GM21447 (cell line): Measurements from ENCODE around the gene HSPH1.

Experiments used
- ATAC-seq: cut with Tn5 transposase; IDR thresholded peaks from one replicate; pipeline ENCODE4 v1.9.1; 2021; ENCODE audit not compliant: unreplicated experiment

HSPH1 gene

GRCh38 chr13:31161557-31162150, at the start of gene HSPH1:
Gene HSPH1 (minus strand): TSS chr13:31161904. CDS start chr13:31161582, 322 bp downstream.
- peak; percentile 76 for ATAC-seq

GRCh38 chr13:31209841-31210210, 48.1 kb upstream of the HSPH1 start:
- no peak for ATAC-seq

- ATAC-seq: no peak
Measured at GRCh38 chr13:31209172-31209840, 47.6 kb upstream of the HSPH1 start.

- ATAC-seq: no peak
Measured at GRCh38 chr13:31208559-31209122, 46.9 kb upstream of the HSPH1 start.

GRCh38 chr13:31207661-31208552, 46.2 kb upstream of the HSPH1 start:
- ATAC-seq: no peak

GRCh38 chr13:31204592-31204991, 42.9 kb upstream of the HSPH1 start:
- no peak for ATAC-seq

- no peak for ATAC-seq
Measured at GRCh38 chr13:31201341-31202031, 39.8 kb upstream of the HSPH1 start.

GRCh38 chr13:31200637-31200971, 38.9 kb upstream of the HSPH1 start:
- ATAC-seq: peak; percentile 30

GRCh38 chr13:31199849-31200636, 38.3 kb upstream of the HSPH1 start, which contains the start of gene B3GLCT:
Gene B3GLCT (plus strand): TSS chr13:31199975. CDS start chr13:31200085, 110 bp downstream.
- peak; percentile 80 for ATAC-seq

- no peak for ATAC-seq
Measured at GRCh38 chr13:31199527-31199848, 37.8 kb upstream of the HSPH1 start.

- no peak for ATAC-seq
Measured at GRCh38 chr13:31198519-31198918, 36.8 kb upstream of the HSPH1 start.

- no peak for ATAC-seq
Measured at GRCh38 chr13:31196992-31197391, 35.3 kb upstream of the HSPH1 start.

GRCh38 chr13:31195616-31196015, 33.9 kb upstream of the HSPH1 start:
- ATAC-seq: no peak

GRCh38 chr13:31192306-31192705, 30.6 kb upstream of the HSPH1 start:
- ATAC-seq: no peak

- ATAC-seq: no peak
Measured at GRCh38 chr13:31191748-31192147, 30.0 kb upstream of the HSPH1 start.

- no peak for ATAC-seq
Measured at GRCh38 chr13:31184981-31185645, 23.4 kb upstream of the HSPH1 start.

- no peak for ATAC-seq
Measured at GRCh38 chr13:31184451-31184850, 22.7 kb upstream of the HSPH1 start.

- ATAC-seq: no peak
Measured at GRCh38 chr13:31182987-31183386, 21.3 kb upstream of the HSPH1 start.

- no peak for ATAC-seq
Measured at GRCh38 chr13:31179754-31180153, 18.1 kb upstream of the HSPH1 start.

- ATAC-seq: no peak
Measured at GRCh38 chr13:31179241-31179640, 17.5 kb upstream of the HSPH1 start.
